ENCODE results near the gene GPR132. TPM values are rescaled to one million over a fixed set of nuclear protein-coding genes. Genes with fewer than 3 reads are reported as not detected.
"Not testable (repeated sequence)": the region's sequence is repeated elsewhere in the genome, so short reads cannot be mapped to it uniquely, and the experiment has no call there.

The GPR132 gene
- total RNA-seq, 2 experiments from 2014 or later, result 15.1 to 16.4 TPM

DNA sequence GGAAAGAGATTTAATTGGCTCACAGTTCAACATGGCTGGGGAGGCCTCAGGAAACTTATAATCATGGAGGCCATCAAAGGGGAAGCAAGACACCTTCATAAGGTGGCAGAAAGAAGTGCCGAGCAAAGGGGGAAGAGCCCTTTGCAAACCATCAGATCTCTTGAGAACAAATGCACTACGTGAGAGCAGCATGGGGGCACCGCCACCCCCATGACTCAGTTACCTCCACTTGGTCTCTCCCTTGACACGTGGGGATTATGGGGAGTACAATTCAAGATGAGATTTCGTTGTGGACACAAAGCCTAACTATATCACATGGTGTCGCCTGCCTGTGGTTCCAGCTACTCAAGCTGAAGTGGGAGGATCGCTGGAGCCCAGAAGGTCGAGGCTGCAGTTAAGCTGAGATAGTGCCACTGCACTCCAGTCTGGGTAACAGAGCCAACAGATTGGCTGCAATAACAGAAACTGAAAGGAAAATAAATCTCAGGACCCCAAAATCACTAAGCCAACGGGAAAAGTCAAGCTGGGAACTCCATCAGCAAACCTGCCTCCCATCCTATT is 34.3 kb downstream of the GPR132 start:
- ChIA-PET POLR2A (interaction anchor here (0.6 to 1.6 kb wide), 2 partner anchors 12 to 147 kb away, joined by 3 to 4 read pairs; no protein-coding TSS in a partner anchor), CTCF (interaction anchor here (8.0 kb wide), 1 partner anchor 14 kb away, joined by 58 read pairs; no protein-coding TSS in a partner anchor)
- peaks cover 3% of the 10 kb centered on the region for H3K27me3 Mint-ChIP-seq
- no peaks in the 10 kb centered on the region for H3K36me3 Mint-ChIP-seq (ENCODE audit: low read depth)
- DNase-seq (no peak), ATAC-seq (no peak)
- H3K4me3 Mint-ChIP-seq, result no peak overlapping the region
- intact Hi-C loops (cut with micrococcal nuclease), result no loop called here
- H3K9me3 Mint-ChIP-seq, result peaks cover 2% of the 10 kb centered on the region
- no peak overlapping the region for H3K27ac Mint-ChIP-seq
- peaks cover 22% of the 10 kb centered on the region for H3K4me1 Mint-ChIP-seq (ENCODE audit: low read depth)
- TF ChIP-seq, protein P1, sequence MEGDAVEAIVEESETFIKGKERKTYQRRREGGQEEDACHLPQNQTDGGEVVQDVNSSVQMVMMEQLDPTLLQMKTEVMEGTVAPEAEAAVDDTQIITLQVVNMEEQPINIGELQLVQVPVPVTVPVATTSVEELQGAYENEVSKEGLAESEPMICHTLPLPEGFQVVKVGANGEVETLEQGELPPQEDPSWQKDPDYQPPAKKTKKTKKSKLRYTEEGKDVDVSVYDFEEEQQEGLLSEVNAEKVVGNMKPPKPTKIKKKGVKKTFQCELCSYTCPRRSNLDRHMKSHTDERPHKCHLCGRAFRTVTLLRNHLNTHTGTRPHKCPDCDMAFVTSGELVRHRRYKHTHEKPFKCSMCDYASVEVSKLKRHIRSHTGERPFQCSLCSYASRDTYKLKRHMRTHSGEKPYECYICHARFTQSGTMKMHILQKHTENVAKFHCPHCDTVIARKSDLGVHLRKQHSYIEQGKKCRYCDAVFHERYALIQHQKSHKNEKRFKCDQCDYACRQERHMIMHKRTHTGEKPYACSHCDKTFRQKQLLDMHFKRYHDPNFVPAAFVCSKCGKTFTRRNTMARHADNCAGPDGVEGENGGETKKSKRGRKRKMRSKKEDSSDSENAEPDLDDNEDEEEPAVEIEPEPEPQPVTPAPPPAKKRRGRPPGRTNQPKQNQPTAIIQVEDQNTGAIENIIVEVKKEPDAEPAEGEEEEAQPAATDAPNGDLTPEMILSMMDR (IDR thresholded peaks at IDR 0.05), result no peak

DNA sequence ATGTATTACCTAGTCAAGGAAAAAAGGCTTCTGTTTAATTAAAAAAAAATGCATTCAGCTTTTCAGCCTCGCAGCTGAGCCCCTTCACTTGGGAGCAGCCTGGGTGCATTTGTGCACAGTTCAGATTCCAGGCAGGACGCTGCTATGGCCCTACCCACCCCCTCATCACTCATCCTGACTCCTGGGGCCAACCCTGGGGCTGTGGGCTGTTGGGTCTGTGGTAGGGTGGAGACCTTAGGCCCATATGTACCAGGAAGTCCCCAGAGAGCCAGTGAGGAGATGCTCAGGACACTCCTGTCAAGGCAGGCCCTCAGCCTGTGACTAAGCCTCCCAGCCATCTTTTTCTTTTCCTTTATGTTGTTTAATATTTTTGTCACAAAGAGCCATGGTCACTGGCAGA is 35.0 kb downstream of the GPR132 start:
- Mint-ChIP-seq H3K9me3 (peaks cover 2% of the 10 kb centered on the region), H3K36me3 (ENCODE audit: low read depth) (no peaks in the 10 kb centered on the region), H3K4me3 (no peak overlapping the region), H3K4me1 (ENCODE audit: low read depth) (peaks cover 29% of the 10 kb centered on the region), H3K27me3 (peaks cover 3% of the 10 kb centered on the region), H3K27ac (no peak overlapping the region)
- TF ChIP-seq, protein P1 (IDR thresholded peaks at IDR 0.05), result no peak
- DNase-seq (no peak), ATAC-seq (no peak)
- CTCF ChIA-PET, result interaction anchor here (8.0 kb wide), 1 partner anchor 15 kb away, joined by 58 read pairs; no protein-coding TSS in a partner anchor
- intact Hi-C loops (cut with micrococcal nuclease), result no loop called here
- POLR2A ChIA-PET, result interaction anchor here (0.6 to 1.6 kb wide), 3 partner anchors 12 to 147 kb away, joined by 3 to 4 read pairs (median 3); no protein-coding TSS in a partner anchor

DNA sequence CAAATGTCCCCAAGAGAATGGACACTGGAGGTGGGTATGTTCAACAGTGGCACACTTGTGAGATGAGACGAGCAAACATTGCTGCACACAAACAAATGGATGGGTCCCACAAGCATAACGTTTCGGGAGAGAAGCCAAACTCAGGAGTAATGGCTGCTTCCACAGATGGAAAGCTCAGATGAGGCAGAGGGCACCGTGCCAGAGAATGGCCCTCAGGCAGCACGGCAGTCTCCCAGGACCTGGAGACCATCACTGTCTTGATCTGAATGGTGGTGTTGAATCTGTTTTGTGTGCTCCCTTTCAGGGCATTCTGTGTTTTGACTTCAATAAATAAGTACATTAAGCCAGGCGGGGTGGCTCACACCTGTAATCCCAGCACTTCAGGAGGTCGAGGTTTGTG is 35.8 kb downstream of the GPR132 start:
- no peak for ATAC-seq
- Mint-ChIP-seq H3K27ac (no peak overlapping the region), H3K27me3 (peaks cover 3% of the 10 kb centered on the region), H3K4me1 (ENCODE audit: low read depth) (peaks cover 34% of the 10 kb centered on the region), H3K9me3 (peaks cover 2% of the 10 kb centered on the region), H3K36me3 (ENCODE audit: low read depth) (no peaks in the 10 kb centered on the region), H3K4me3 (no peak overlapping the region)
- ChIA-PET CTCF (interaction anchor here (1.5 to 6.0 kb wide), 3 partner anchors 13 to 57 kb away, joined by 4 to 51 read pairs (median 4); no protein-coding TSS in a partner anchor), POLR2A (interaction anchor here (0.7 to 1.6 kb wide), 3 partner anchors 10 to 1135 kb away, joined by 3 to 4 read pairs (median 3); no protein-coding TSS in a partner anchor)
- DNase-seq, result no peak
- TF ChIP-seq, protein P1 (IDR thresholded peaks at IDR 0.05), result no peak
- intact Hi-C loops (cut with micrococcal nuclease), result no loop called here

DNA sequence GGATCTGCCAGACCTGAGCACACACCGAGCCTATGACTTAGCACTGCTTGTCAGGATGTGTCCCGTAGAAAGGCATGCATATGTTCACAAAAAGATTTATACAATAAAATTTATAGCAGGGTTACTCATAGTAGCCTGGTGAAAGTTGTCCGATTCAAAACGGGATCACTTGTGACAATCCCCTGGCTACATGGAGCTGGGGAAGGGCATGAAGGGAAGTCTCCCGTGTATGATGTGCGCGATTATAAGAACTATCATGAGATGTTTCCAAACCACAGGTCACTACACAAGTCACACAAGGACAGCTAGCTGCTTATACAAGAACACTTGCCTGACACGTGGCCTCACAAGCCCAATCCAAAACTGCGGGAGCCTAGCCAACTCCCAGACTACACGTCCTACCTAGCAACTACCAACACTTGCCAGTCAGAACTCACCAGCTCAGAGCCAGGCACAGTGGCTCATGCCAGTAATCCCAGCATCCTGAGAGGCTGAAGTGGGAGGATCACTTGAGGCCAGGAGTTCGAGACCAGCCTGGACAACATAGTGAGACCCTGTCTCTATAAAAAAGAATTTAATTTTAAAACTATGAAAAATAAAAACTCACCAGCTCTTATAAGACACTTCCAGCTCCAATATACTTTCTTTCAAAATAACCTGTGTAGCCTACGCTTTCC is 36.8 kb downstream of the GPR132 start:
- H3K27ac Mint-ChIP-seq, result no peak overlapping the region
- intact Hi-C loops (cut with micrococcal nuclease), result no loop called here
- TF ChIP-seq, protein P1 (IDR thresholded peaks at IDR 0.05), result no peak
- H3K9me3 Mint-ChIP-seq, result no peaks in the 10 kb centered on the region
- no peaks in the 10 kb centered on the region for H3K36me3 Mint-ChIP-seq (ENCODE audit: low read depth)
- CTCF ChIA-PET, result interaction anchor here (1.2 to 6.0 kb wide), 5 partner anchors 10 to 58 kb away, joined by 3 to 51 read pairs (median 4); no protein-coding TSS in a partner anchor
- POLR2A ChIA-PET, result interaction anchor here (0.8 to 1.6 kb wide), 2 partner anchors 9 kb away, joined by 3 to 4 read pairs; no protein-coding TSS in a partner anchor
- DNase-seq (no peak), ATAC-seq (no peak)
- peaks cover 37% of the 10 kb centered on the region for H3K4me1 Mint-ChIP-seq (ENCODE audit: low read depth)
- H3K4me3 Mint-ChIP-seq, result no peak overlapping the region
- no peaks in the 10 kb centered on the region for H3K27me3 Mint-ChIP-seq

DNA sequence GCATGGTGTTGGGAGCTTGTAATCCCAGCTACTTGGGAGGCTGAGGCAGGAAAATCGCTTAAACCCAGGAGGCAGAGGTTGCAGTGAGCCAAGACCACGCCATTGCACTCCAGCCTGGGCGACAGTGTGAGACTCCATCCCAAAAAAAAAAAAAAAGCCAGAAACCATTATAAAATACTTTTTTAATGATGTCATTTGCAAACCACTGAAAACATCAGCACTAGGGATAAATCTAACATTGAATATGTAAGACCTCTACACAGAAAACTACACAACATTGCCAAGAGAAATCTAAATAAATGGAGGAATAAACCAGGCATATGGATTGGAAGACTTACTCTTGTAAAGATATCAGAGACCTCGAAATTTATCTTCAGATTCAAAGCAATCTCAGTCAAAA is 37.5 kb downstream of the GPR132 start:
- POLR2A ChIA-PET, result interaction anchor here (1.0 kb wide), 1 partner anchor 9 kb away, joined by 3 read pairs; no protein-coding TSS in a partner anchor

More for the DNA sequence above, 37.5 kb downstream of the GPR132 start:
- DNase-seq; H3K27me3 Mint-ChIP-seq; H3K9me3 Mint-ChIP-seq; H3K4me3 Mint-ChIP-seq; ATAC-seq; intact Hi-C loops (cut with micrococcal nuclease); H3K36me3 Mint-ChIP-seq (ENCODE audit: low read depth): not testable (repeated sequence)
- peak overlapping the region; percentile 67 for H3K27ac Mint-ChIP-seq
- CTCF ChIA-PET, result interaction anchor here (1.2 to 6.0 kb wide), 4 partner anchors 11 to 25 kb away, joined by 3 to 51 read pairs (median 4); no protein-coding TSS in a partner anchor
- H3K4me1 Mint-ChIP-seq (ENCODE audit: low read depth), result peaks cover 38% of the 10 kb centered on the region
